ENCODE results near the gene ENKD1. TPM values are rescaled to one million over a fixed set of nuclear protein-coding genes. Genes with fewer than 3 reads are reported as not detected.

ENKD1 gene
- total RNA-seq, 3 donors from 2014 or later (not counting 1 experiment from before 2014, with no cell fraction given), result 3.4 to 4.2 (median 3.7) TPM

GRCh38 chr16:67649494-67649931, 17.0 kb downstream of the ENKD1 start:
- no peaks in the 10 kb centered on the region for H3K36me3 Mint-ChIP-seq
- no peaks in the 10 kb centered on the region for H3K9me3 ChIP-seq (ENCODE audit: control insufficient read depth, insufficient read depth, low read length)
- H3K4me3 Mint-ChIP-seq, result no peak overlapping the region
- no peaks in the 10 kb centered on the region for H3K27me3 Mint-ChIP-seq (ENCODE audit: low read depth in 2 of 2)
- H3K4me1 Mint-ChIP-seq, result peaks cover 0 to under 1% of the 10 kb centered on the region in 2 donors
- 97% methylated on average over 34 of the region's 34 CpGs for WGBS (ENCODE audit: insufficient coverage)
- no peak for TF ChIP-seq CTCF (IDR thresholded peaks at IDR 0.05)
- ATAC-seq (no peak), DNase-seq (no peak)
- H3K27ac ChIP-seq (ENCODE audit: low read length), result no peak overlapping the region
- peaks cover 49% of the 10 kb centered on the region for H3K36me3 ChIP-seq (ENCODE audit: control insufficient read depth, insufficient read depth, low read length)
- no peak overlapping the region for H3K27ac Mint-ChIP-seq
- peaks cover 16% of the 10 kb centered on the region for H3K4me1 ChIP-seq (ENCODE audit: control insufficient read depth, insufficient read depth, low read length)
- H3K9me3 Mint-ChIP-seq, result no peaks in the 10 kb centered on the region
- intact Hi-C loops (cut with micrococcal nuclease), result no loop called here
- no peaks in the 10 kb centered on the region for H3K27me3 ChIP-seq (ENCODE audit: control insufficient read depth, insufficient read depth, low read length)
- H3K4me3 ChIP-seq (ENCODE audit: low read length), result no peak overlapping the region

- ATAC-seq, result no peak
- Mint-ChIP-seq H3K27me3 (ENCODE audit: low read depth in 2 of 2) (no peaks in the 10 kb centered on the region), H3K9me3 (no peaks in the 10 kb centered on the region), H3K4me3 (no peak overlapping the region), H3K27ac (no peak overlapping the region), H3K4me1 (no peaks in the 10 kb centered on the region), H3K36me3 (no peaks in the 10 kb centered on the region)
- DNase-seq, result no peak
- Histone ChIP-seq H3K36me3 (ENCODE audit: control insufficient read depth, insufficient read depth, low read length) (peaks cover 48% of the 10 kb centered on the region), H3K4me3 (ENCODE audit: low read length) (no peak overlapping the region), H3K27me3 (ENCODE audit: control insufficient read depth, insufficient read depth, low read length) (no peaks in the 10 kb centered on the region), H3K27ac (ENCODE audit: low read length) (no peak overlapping the region), H3K4me1 (ENCODE audit: control insufficient read depth, insufficient read depth, low read length) (peaks cover 22% of the 10 kb centered on the region), H3K9me3 (ENCODE audit: control insufficient read depth, insufficient read depth, low read length) (no peaks in the 10 kb centered on the region)
- WGBS (ENCODE audit: insufficient coverage), result 97% methylated on average over 35 of the region's 35 CpGs
- TF ChIP-seq CTCF (IDR thresholded peaks at IDR 0.05), result no peak
- intact Hi-C loops (cut with micrococcal nuclease), result no loop called here
Observed at GRCh38 chr16:67648764-67649407, 17.7 kb downstream of the ENKD1 start.

GRCh38 chr16:67648088-67648763, 18.3 kb downstream of the ENKD1 start:
- Histone ChIP-seq H3K27ac (ENCODE audit: low read length) (no peak overlapping the region), H3K4me3 (ENCODE audit: low read length) (no peak overlapping the region), H3K27me3 (ENCODE audit: control insufficient read depth, insufficient read depth, low read length) (no peaks in the 10 kb centered on the region), H3K9me3 (ENCODE audit: control insufficient read depth, insufficient read depth, low read length) (no peaks in the 10 kb centered on the region), H3K36me3 (ENCODE audit: control insufficient read depth, insufficient read depth, low read length) (peaks cover 48% of the 10 kb centered on the region), H3K4me1 (ENCODE audit: control insufficient read depth, insufficient read depth, low read length) (peaks cover 22% of the 10 kb centered on the region)
- WGBS (ENCODE audit: insufficient coverage), result 95% methylated on average over 65 of the region's 65 CpGs
- Mint-ChIP-seq H3K4me1 (no peaks in the 10 kb centered on the region), H3K36me3 (no peaks in the 10 kb centered on the region), H3K4me3 (no peak overlapping the region), H3K9me3 (no peaks in the 10 kb centered on the region), H3K27me3 (ENCODE audit: low read depth in 2 of 2) (no peaks in the 10 kb centered on the region), H3K27ac (no peak overlapping the region)
- ATAC-seq (no peak), DNase-seq (no peak)
- no peak for TF ChIP-seq CTCF (IDR thresholded peaks at IDR 0.05)
- intact Hi-C loops (cut with micrococcal nuclease), result no loop called here

Data from natural killer cell (primary cell).